HepG2 (cell line): ENCODE data around the gene SIAE. TPM values are rescaled to one million over a fixed set of nuclear protein-coding genes. Genes with fewer than 3 reads are reported as not detected.

ENCODE experiments used
- ATAC-seq: fragments of 200-7000 bp; cut with Tn5 transposase; 3 replicates; pipeline ENCODE4 v1.9.1; 2020; ENCODE audit warnings: mild to moderate bottlenecking, moderate library complexity
- BruUV-seq: library from RNA; stranded (reverse); fragments of 400-500 nt; replicated peaks from 2 replicates; lab custom pipeline; 2021; lab: Mats Ljungman, UMichigan
- CTCF ChIA-PET: fragments of 300-600 bp; formaldehyde crosslinking; extraction: SDS; loops from one replicate; lab custom pipeline; 2021; ENCODE audit warnings: low total read pairs, inconsistent platforms, low intra/inter-chr PET ratio; lab: Yijun Ruan, JAX
- POLR2A ChIA-PET: fragments of 350-600 bp; sonication (Branson Sonifier 250); formaldehyde crosslinking; loops from one replicate; lab custom pipeline; 2020; ENCODE audit warnings: antibody characterized with exemption, inconsistent platforms; lab: Yijun Ruan, JAX
- DNase-seq: peaks from one replicate; pipeline ENCODE4 v3.0.0-alpha.2; 2015; ENCODE audit warnings: low spot score
- FAIRE-seq: peaks from 3 replicates; lab custom pipeline; 2011; peaks lifted over from hg19 to GRCh38; lab: Jason Lieb, UNC
- H2AFZ ChIP-seq: one replicate; pipeline ENCODE4 v1.6.1; 2011; ENCODE audit warnings: low read length, inconsistent platforms
- H3K27ac ChIP-seq: fragments of 300-600 bp; 3 replicates; pipeline ENCODE4 v1.8.0; 2011; ENCODE audit warnings: mixed run types, mild to moderate bottlenecking, mixed read lengths, low read length, inconsistent platforms; ENCODE audit not compliant: insufficient read depth; ENCODE audit errors: extremely low read length
- H3K27me3 ChIP-seq, 2 experiments: fragments of 200-600 bp in 1 of 2; 2 replicates in 1 of 2; 3 replicates in 1 of 2; pipeline versions ENCODE4 v1.6.0 to v1.8.0; 2011; ENCODE audit warnings: low read length in 2 of 2, mild to moderate bottlenecking in 2 of 2, moderate library complexity in 2 of 2, inconsistent platforms in 1 of 2; ENCODE audit not compliant: insufficient read depth in 2 of 2, control insufficient read depth in 1 of 2
- H3K36me3 ChIP-seq, 2 experiments: fragments of 200-600 bp in 1 of 2; replicated peaks in 1 of 2; 2 replicates in 1 of 2; 3 replicates in 1 of 2; pipeline versions ENCODE4 v1.5.1 to v1.8.0; 2011; ENCODE audit warnings: low read length in 2 of 2, inconsistent platforms in 1 of 2; ENCODE audit not compliant: insufficient read depth in 2 of 2, control insufficient read depth in 1 of 2
- H3K4me1 ChIP-seq: 2 replicates; pipeline ENCODE4 v1.5.1; 2012; ENCODE audit warnings: low read length, inconsistent platforms; ENCODE audit not compliant: insufficient read depth
- H3K4me2 ChIP-seq: 2 replicates; pipeline ENCODE4 v1.6.0; 2011; ENCODE audit warnings: low read depth, low read length, inconsistent platforms
- H3K4me3 ChIP-seq, 3 experiments: fragments of 200-600 bp in 1 of 3; sonication (generic), shearing (Covaris generic) in 1 of 3; replicated peaks in 1 of 3; 2 replicates each; pipeline ENCODE4 v1.5.1; 2011 to 2016; ENCODE audit warnings: low read length in 3 of 3, inconsistent platforms in 2 of 3, low read depth in 2 of 3, mild to moderate bottlenecking in 2 of 3, control low read depth in 1 of 3, mixed read lengths in 1 of 3; ENCODE audit not compliant: insufficient read depth in 1 of 3
- H3K79me2 ChIP-seq: one replicate; pipeline ENCODE4 v1.6.1; 2011; ENCODE audit warnings: low read length, inconsistent platforms; ENCODE audit not compliant: insufficient read depth
- H3K9ac ChIP-seq: 2 replicates; pipeline ENCODE4 v1.6.0; 2011; ENCODE audit warnings: mild to moderate bottlenecking, low read depth, low read length, inconsistent platforms; ENCODE audit not compliant: insufficient read depth
- H3K9me3 ChIP-seq: 2 replicates; pipeline ENCODE4 v1.5.1; 2012; ENCODE audit warnings: mild to moderate bottlenecking, low read length
- H4K20me1 ChIP-seq: 2 replicates; pipeline ENCODE4 v1.6.0; 2011; ENCODE audit warnings: inconsistent platforms, mild to moderate bottlenecking, low read length, moderate library complexity; ENCODE audit not compliant: insufficient read depth
- GATAD2A ChIP-seq: IDR thresholded peaks from 2 replicates; pipeline ENCODE4 v1.6.1; 2016
- HOXA5 ChIP-seq: sonication (generic); formaldehyde crosslinking; IDR thresholded peaks from 2 replicates; pipeline ENCODE4 v1.4.0; 2020; ENCODE audit warnings: missing genetic modification reagents
- KDM6A ChIP-seq: IDR thresholded peaks from 2 replicates; pipeline ENCODE4 v1.6.1; 2016; ENCODE audit warnings: low read depth
- MIXL1 ChIP-seq: IDR thresholded peaks from 2 replicates; pipeline ENCODE4 v1.6.1; 2016
- NR2F1 ChIP-seq, 2 experiments: fragments of 450-650 bp in 1 of 2; formaldehyde crosslinking in 1 of 2; IDR thresholded peaks; 2 replicates each; pipeline versions ENCODE4 v1.5.0 to v1.6.1; 2016 to 2020; ENCODE audit warnings: mild to moderate bottlenecking in 1 of 2, missing compliant biosample characterization in 1 of 2, missing genetic modification reagents in 1 of 2, moderate library complexity in 1 of 2
- NR2F6 ChIP-seq, 2 experiments: IDR thresholded peaks; 2 replicates each; pipeline ENCODE4 v1.6.1; 2016; ENCODE audit warnings: antibody characterized with exemption in 1 of 2, mild to moderate bottlenecking in 1 of 2
- RAD21 ChIP-seq: fragments of 450-650 bp; formaldehyde crosslinking; IDR thresholded peaks from 2 replicates; pipeline ENCODE4 v1.5.0; 2020; ENCODE audit warnings: mild to moderate bottlenecking
- RARA ChIP-seq: IDR thresholded peaks from 2 replicates; pipeline ENCODE4 v1.6.1; 2016; ENCODE audit warnings: missing genetic modification reagents, missing compliant biosample characterization
- SIX1 ChIP-seq: sonication (generic); formaldehyde crosslinking; IDR thresholded peaks from 2 replicates; pipeline ENCODE4 v1.4.0; 2020; ENCODE audit warnings: missing genetic modification reagents, borderline replicate concordance
- SMAD3 ChIP-seq: sonication (generic); formaldehyde crosslinking; IDR thresholded peaks from 2 replicates; pipeline ENCODE4 v1.4.0; 2020; ENCODE audit warnings: missing genetic modification reagents
- SMC3 ChIP-seq: IDR thresholded peaks from 2 replicates; pipeline ENCODE4 v1.6.1; 2011; ENCODE audit warnings: low read length, improper control_type of control experiment
- THAP11 ChIP-seq: IDR thresholded peaks from 2 replicates; pipeline ENCODE4 v1.6.1; 2016; ENCODE audit warnings: missing biosample characterization, missing genetic modification reagents
- ZNF558 ChIP-seq: sonication (generic); formaldehyde crosslinking; IDR thresholded peaks from 2 replicates; pipeline ENCODE4 v1.9.0; 2022; ENCODE audit warnings: mild to moderate bottlenecking, missing genetic modification reagents, borderline replicate concordance
- WGBS: methylation state at CpG from one replicate; pipeline ENCODE4 v1.1.6; 2017; ENCODE audit warnings: low lambda C conversion rate; 5-methylcytosine and 5-hydroxymethylcytosine counted together
- in situ Hi-C: cut with HindIII; loops from 2 replicates; pipeline ENCODE4 v1.10.0; 2017; ENCODE audit warnings: low pct_unique_long_range_greater_than_20kb; ENCODE audit not compliant: extremely low pct_ligation_motif_present
- intact Hi-C: fragments of 100-400 bp; cut with micrococcal nuclease; formaldehyde crosslinking; loops from one replicate; pipeline ENCODE4 v1.10.0; 2022; ENCODE audit not compliant: unreplicated experiment
- polyA plus RNA-seq, 8 experiments: library from polyadenylated mRNA; depleted of rRNA in 3 of 8; stranded (reverse) in 7 of 8; unstranded in 1 of 8; fragments of >200 nt; fragmentation: Illumina TruSeq in 4 of 8; extraction: Trizol in 4 of 8; gene quantifications; 2 replicates each; pipeline versions ENCODE4 v1.2.1 to v1.2.3, GENCODE V29; 2011 to 2016; ENCODE audit warnings: low read depth in 4 of 8, missing spikeins in 1 of 8, mixed read lengths in 1 of 8; ENCODE audit not compliant: insufficient read depth in 1 of 8
- total RNA-seq, 5 experiments: library from RNA; depleted of rRNA; stranded (reverse); fragments of >200 nt; fragmentation: Illumina TruSeq; extraction: Trizol; gene quantifications; 2 replicates each; pipeline ENCODE4 v1.2.3, GENCODE V29; 2016; ENCODE audit warnings: low read depth in 1 of 5
- TF ChIP-seq, protein P1 (sequence below): sonication (generic); formaldehyde crosslinking; IDR thresholded peaks from 2 replicates; pipeline ENCODE4 v1.4.0; 2020; ENCODE audit warnings: missing genetic modification reagents
- TF ChIP-seq, protein P2 (sequence below), 2 experiments: sonication (generic) in 1 of 2; formaldehyde crosslinking in 1 of 2; IDR thresholded peaks; 2 replicates each; pipeline versions ENCODE4 v1.4.0 to v1.6.1; 2018 to 2020; ENCODE audit warnings: missing genetic modification reagents in 2 of 2, borderline replicate concordance in 1 of 2, low read depth in 1 of 2, mild to moderate bottlenecking in 1 of 2, missing biosample characterization in 1 of 2
- TF ChIP-seq, protein P3 (sequence below): sonication (generic); formaldehyde crosslinking; IDR thresholded peaks from 2 replicates; pipeline ENCODE4 v1.4.0; 2020; ENCODE audit warnings: missing genetic modification reagents, borderline replicate concordance

Gene SIAE
- total and polyA plus RNA-seq, 2 of the 13 experiments (the other 11 are each of a cell fraction or from before 2014, with no cell fraction given), result 7.0 to 22.4 TPM

DNA sequence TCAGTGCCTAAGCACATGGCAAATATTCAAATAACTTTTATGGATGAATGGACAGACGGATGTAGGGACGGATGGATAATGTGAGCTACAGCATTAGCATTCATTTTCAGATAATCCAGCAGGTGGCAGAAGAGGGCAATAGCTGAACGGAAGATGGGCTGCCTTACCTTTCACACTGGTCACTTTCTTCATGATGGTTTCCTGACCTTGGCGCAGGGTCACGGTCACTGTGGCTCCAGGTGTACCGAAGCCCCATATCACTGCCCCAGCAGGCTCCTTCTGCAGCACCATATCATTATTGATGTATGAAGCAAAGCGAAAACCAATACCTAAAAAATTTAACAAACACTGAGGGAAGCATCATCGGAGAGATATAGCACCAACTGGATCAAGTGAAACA, 4.3 kb downstream of the SIAE start:
- no peaks in the 10 kb centered on the region for H4K20me1 ChIP-seq
- no TSS peak for BruUV-seq
- CTCF ChIA-PET, result interaction anchor here (1.2 to 5.7 kb wide), 6 partner anchors 93 to 199 kb away, joined by 4 to 45 read pairs (median 14); partner anchors contain the start of genes ESAM and ROBO3
- no peaks in the 10 kb centered on the region for H3K9me3 ChIP-seq
- intact Hi-C loops (loop anchor here (1.0 kb wide), 5 partner anchors 90 to 198 kb away; no protein-coding TSS in a partner anchor), in situ Hi-C loops (no loop called here)
- POLR2A ChIA-PET, result interaction anchor here (0.9 kb wide), 1 partner anchor 207 kb away, joined by 3 read pairs; no protein-coding TSS in a partner anchor
- 42% methylated on average over 8 of the region's 8 CpGs for WGBS
- no peak overlapping the region for H2AFZ ChIP-seq
- no peak overlapping the region for H3K9ac ChIP-seq
- no peaks in the 10 kb centered on the region; a peak in 1 of 5 replicates for H3K27me3 ChIP-seq
- peaks cover 13% of the 10 kb centered on the region for H3K4me1 ChIP-seq
- H3K79me2 ChIP-seq, result no peaks in the 10 kb centered on the region
- peak; percentile 33 for DNase-seq
- peak; percentile 37; the same call in 2 of the 3 replicates for ATAC-seq
- no peaks in the 10 kb centered on the region; a peak in 1 of 5 replicates for H3K36me3 ChIP-seq
- no peak overlapping the region for H3K4me2 ChIP-seq
- H3K27ac ChIP-seq, result no peak overlapping the region
- H3K4me3 ChIP-seq, result no peak overlapping the region
- FAIRE-seq, result peak; percentile 87
- TF ChIP-seq, protein P1, sequence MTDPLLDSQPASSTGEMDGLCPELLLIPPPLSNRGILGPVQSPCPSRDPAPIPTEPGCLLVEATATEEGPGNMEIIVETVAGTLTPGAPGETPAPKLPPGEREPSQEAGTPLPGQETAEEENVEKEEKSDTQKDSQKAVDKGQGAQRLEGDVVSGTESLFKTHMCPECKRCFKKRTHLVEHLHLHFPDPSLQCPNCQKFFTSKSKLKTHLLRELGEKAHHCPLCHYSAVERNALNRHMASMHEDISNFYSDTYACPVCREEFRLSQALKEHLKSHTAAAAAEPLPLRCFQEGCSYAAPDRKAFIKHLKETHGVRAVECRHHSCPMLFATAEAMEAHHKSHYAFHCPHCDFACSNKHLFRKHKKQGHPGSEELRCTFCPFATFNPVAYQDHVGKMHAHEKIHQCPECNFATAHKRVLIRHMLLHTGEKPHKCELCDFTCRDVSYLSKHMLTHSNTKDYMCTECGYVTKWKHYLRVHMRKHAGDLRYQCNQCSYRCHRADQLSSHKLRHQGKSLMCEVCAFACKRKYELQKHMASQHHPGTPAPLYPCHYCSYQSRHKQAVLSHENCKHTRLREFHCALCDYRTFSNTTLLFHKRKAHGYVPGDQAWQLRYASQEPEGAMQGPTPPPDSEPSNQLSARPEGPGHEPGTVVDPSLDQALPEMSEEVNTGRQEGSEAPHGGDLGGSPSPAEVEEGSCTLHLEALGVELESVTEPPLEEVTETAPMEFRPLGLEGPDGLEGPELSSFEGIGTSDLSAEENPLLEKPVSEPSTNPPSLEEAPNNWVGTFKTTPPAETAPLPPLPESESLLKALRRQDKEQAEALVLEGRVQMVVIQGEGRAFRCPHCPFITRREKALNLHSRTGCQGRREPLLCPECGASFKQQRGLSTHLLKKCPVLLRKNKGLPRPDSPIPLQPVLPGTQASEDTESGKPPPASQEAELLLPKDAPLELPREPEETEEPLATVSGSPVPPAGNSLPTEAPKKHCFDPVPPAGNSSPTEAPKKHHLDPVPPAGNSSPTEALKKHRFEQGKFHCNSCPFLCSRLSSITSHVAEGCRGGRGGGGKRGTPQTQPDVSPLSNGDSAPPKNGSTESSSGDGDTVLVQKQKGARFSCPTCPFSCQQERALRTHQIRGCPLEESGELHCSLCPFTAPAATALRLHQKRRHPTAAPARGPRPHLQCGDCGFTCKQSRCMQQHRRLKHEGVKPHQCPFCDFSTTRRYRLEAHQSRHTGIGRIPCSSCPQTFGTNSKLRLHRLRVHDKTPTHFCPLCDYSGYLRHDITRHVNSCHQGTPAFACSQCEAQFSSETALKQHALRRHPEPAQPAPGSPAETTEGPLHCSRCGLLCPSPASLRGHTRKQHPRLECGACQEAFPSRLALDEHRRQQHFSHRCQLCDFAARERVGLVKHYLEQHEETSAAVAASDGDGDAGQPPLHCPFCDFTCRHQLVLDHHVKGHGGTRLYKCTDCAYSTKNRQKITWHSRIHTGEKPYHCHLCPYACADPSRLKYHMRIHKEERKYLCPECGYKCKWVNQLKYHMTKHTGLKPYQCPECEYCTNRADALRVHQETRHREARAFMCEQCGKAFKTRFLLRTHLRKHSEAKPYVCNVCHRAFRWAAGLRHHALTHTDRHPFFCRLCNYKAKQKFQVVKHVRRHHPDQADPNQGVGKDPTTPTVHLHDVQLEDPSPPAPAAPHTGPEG (CRISPR knock-in tag), result no peak
- TF ChIP-seq KDM6A (CRISPR knock-in tag) (no peak), NR2F1 (CRISPR knock-in tag; IDR thresholded peaks at IDR 0.05) (0 out of 4 replicates have a peak, but pooled peaks of 1 of the 2 experiments have one; percentile 51), SMAD3 (CRISPR knock-in tag) (0 out of 2 replicates have a peak, but pooled peaks have one; percentile 25), THAP11 (CRISPR knock-in tag) (0 out of 2 replicates have a peak, but pooled peaks have one; percentile 21), NR2F6 (IDR thresholded peaks at IDR 0.05) (peak; percentile 73), NR2F6 (CRISPR knock-in tag; IDR thresholded peaks at IDR 0.05) (peak; percentile 71), SIX1 (no peak), SMC3 (peak; percentile 84), RARA (CRISPR knock-in tag) (peak; percentile 29; the same call in 1 of the 2 replicates), RAD21 (peak; percentile 83), MIXL1 (CRISPR knock-in tag) (peak; percentile 63; the same call in 1 of the 2 replicates), ZNF558 (CRISPR knock-in tag) (no peak), HOXA5 (CRISPR knock-in tag) (no peak), GATAD2A (peak; percentile 33; the same call in 1 of the 2 replicates)
- TF ChIP-seq, protein P2, sequence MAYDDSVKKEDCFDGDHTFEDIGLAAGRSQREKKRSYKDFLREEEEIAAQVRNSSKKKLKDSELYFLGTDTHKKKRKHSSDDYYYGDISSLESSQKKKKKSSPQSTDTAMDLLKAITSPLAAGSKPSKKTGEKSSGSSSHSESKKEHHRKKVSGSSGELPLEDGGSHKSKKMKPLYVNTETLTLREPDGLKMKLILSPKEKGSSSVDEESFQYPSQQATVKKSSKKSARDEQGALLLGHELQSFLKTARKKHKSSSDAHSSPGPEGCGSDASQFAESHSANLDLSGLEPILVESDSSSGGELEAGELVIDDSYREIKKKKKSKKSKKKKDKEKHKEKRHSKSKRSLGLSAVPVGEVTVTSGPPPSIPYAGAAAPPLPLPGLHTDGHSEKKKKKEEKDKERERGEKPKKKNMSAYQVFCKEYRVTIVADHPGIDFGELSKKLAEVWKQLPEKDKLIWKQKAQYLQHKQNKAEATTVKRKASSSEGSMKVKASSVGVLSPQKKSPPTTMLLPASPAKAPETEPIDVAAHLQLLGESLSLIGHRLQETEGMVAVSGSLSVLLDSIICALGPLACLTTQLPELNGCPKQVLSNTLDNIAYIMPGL (CRISPR knock-in tag; IDR thresholded peaks at IDR 0.05; ENCODE audit: borderline replicate concordance in 1 of 2, low read depth in 1 of 2), result peak in 1 of 2 experiments; percentile 47; a peak in 1 of 4 replicates
- TF ChIP-seq, protein P3, sequence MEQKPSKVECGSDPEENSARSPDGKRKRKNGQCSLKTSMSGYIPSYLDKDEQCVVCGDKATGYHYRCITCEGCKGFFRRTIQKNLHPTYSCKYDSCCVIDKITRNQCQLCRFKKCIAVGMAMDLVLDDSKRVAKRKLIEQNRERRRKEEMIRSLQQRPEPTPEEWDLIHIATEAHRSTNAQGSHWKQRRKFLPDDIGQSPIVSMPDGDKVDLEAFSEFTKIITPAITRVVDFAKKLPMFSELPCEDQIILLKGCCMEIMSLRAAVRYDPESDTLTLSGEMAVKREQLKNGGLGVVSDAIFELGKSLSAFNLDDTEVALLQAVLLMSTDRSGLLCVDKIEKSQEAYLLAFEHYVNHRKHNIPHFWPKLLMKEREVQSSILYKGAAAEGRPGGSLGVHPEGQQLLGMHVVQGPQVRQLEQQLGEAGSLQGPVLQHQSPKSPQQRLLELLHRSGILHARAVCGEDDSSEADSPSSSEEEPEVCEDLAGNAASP (CRISPR knock-in tag), result peak; percentile 85; the same call in 1 of the 2 replicates
